Gastroesophageal sphincter (tissue), 4 donors: ENCODE results near the gene SF3B5. TPM values are rescaled to one million over a fixed set of nuclear protein-coding genes. Genes with fewer than 3 reads are reported as not detected.

Experiments
- ATAC-seq: fragments of 150-250 bp; one replicate; pipeline ENCODE4 v1.9.1; 2016; ENCODE audit warnings: mild to moderate bottlenecking, moderate library complexity
- H3K27ac ChIP-seq, 4 donors: fragments of 200-600 bp; sonication (generic) in 3 of 4; 1 replicate in 3 of 4; 2 replicates in 1 of 4; pipeline ENCODE4 v1.5.1; 2016 to 2019
- H3K27me3 ChIP-seq: fragments of 200-600 bp; sonication (generic); one replicate; pipeline ENCODE4 v1.5.1; 2019
- H3K36me3 ChIP-seq, 2 donors: fragments of 200-600 bp; sonication (generic); one replicate each; pipeline ENCODE4 v1.5.1; 2019; ENCODE audit warnings: control low read depth in 1 of 2
- H3K4me1 ChIP-seq, 3 donors: fragments of 200-600 bp; sonication (generic); 1 replicate in 2 of 3; 2 replicates in 1 of 3; pipeline ENCODE4 v1.5.1; 2016 to 2019; ENCODE audit warnings: control low read depth in 2 of 3
- H3K4me3 ChIP-seq, 2 donors: fragments of 200-600 bp; sonication (generic); one replicate each; pipeline ENCODE4 v1.5.1; 2019; ENCODE audit warnings: mild to moderate bottlenecking in 1 of 2, moderate library complexity in 1 of 2
- H3K9me3 ChIP-seq, 3 donors: fragments of 200-600 bp; sonication (generic); one replicate each; pipeline ENCODE4 v1.5.1; 2017 to 2019; ENCODE audit warnings: control low read depth in 2 of 3
- CTCF ChIP-seq, 4 experiments: fragments of 200-600 bp in 2 of 4; fragments of 450-650 bp in 2 of 4; sonication (generic) in 1 of 4; IDR thresholded peaks; one replicate each; pipeline ENCODE4 v1.5.1; 2017 to 2019; ENCODE audit warnings: antibody characterized with exemption in 4 of 4, mild to moderate bottlenecking in 2 of 4, moderate library complexity in 2 of 4
- EP300 ChIP-seq: sonication (generic); formaldehyde crosslinking; IDR thresholded peaks from one replicate; pipeline ENCODE4 v1.6.1; 2017; ENCODE audit warnings: antibody characterized with exemption, mild to moderate bottlenecking
- POLR2A ChIP-seq, 2 donors: fragments of 450-650 bp; IDR thresholded peaks; one replicate each; pipeline ENCODE4 v1.6.1; 2017; ENCODE audit warnings: antibody characterized with exemption in 2 of 2, mild to moderate bottlenecking in 2 of 2, moderate library complexity in 1 of 2
- POLR2AphosphoS5 ChIP-seq: sonication (generic); formaldehyde crosslinking; IDR thresholded peaks from one replicate; pipeline ENCODE4 v1.6.1; 2017; ENCODE audit warnings: antibody characterized with exemption
- WGBS, 2 donors: methylation state at CpG; one replicate each; pipeline ENCODE4 v1.1.5; 2018; ENCODE audit warnings: low coverage in 1 of 2; 5-methylcytosine and 5-hydroxymethylcytosine counted together
- total RNA-seq, 4 donors: library from RNA; depleted of rRNA; stranded (reverse); fragments of >200 nt; gene quantifications; one replicate each; pipeline ENCODE4 v1.1.0, GENCODE V29; 2016

The SF3B5 gene
- total RNA-seq, 4 donors from 2014 or later, result 102 to 123 (median 116) TPM

- peaks cover 0 to 27% (median 0%) of the 10 kb centered on the region in 3 donors for H3K4me1 ChIP-seq
- 13 to 18% methylated on average over 7 to 17 of the region's 57 CpGs for WGBS, 2 donors
- peak overlapping the region in 3 of 4 donors; percentile 33 to 78 (median 60) for H3K27ac ChIP-seq
- no peaks in the 10 kb centered on the region for H3K36me3 ChIP-seq
- no peaks in the 10 kb centered on the region for H3K9me3 ChIP-seq
- ATAC-seq, result peak; percentile 41
- H3K4me3 ChIP-seq, result peak overlapping the region; percentile 63
- H3K27me3 ChIP-seq, result peaks cover 72% of the 10 kb centered on the region
- TF ChIP-seq CTCF (IDR thresholded peaks at IDR 0.05) (no peak), POLR2AphosphoS5 (no peak), EP300 (no peak)
Measured at GRCh38 chr6:144064402-144065212, 30.8 kb downstream of the SF3B5 start.

GRCh38 chr6:144063744-144064401, 31.5 kb downstream of the SF3B5 start:
- Histone ChIP-seq H3K36me3 (no peaks in the 10 kb centered on the region), H3K27ac (peak overlapping the region in 3 of 4 donors; percentile 33 to 78 (median 60)), H3K4me3 (peak overlapping the region; percentile 63), H3K4me1 (peaks cover 0 to 27% (median 0%) of the 10 kb centered on the region in 3 donors), H3K9me3 (no peaks in the 10 kb centered on the region), H3K27me3 (peaks cover 67% of the 10 kb centered on the region)
- no CpG with 5 or more reads among the region's 72 CpGs for WGBS, 2 donors
- TF ChIP-seq CTCF (IDR thresholded peaks at IDR 0.05) (peak in 1 of 4 experiments; percentile 46), POLR2A (IDR thresholded peaks at IDR 0.05) (peak; percentile 52 to 67), EP300 (no peak), POLR2AphosphoS5 (peak; percentile 19)
- peak; percentile 89 for ATAC-seq

- peak overlapping the region; percentile 63 for H3K4me3 ChIP-seq
- TF ChIP-seq POLR2AphosphoS5 (no peak), CTCF (IDR thresholded peaks at IDR 0.05) (no peak), POLR2A (IDR thresholded peaks at IDR 0.05) (no peak), EP300 (no peak)
- H3K36me3 ChIP-seq, result no peaks in the 10 kb centered on the region
- WGBS, 2 donors, result 8% methylated on average over 2 of the region's 16 CpGs; no CpG with 5 or more reads in 1 of the 2 donors
- peaks cover 61% of the 10 kb centered on the region for H3K27me3 ChIP-seq
- ATAC-seq, result no peak
- H3K4me1 ChIP-seq, result peaks cover 0 to 27% (median 0%) of the 10 kb centered on the region in 3 donors
- H3K27ac ChIP-seq, result peak overlapping the region in 1 of 4 donors; percentile 78
- no peaks in the 10 kb centered on the region for H3K9me3 ChIP-seq
Measured at GRCh38 chr6:144063246-144063743, 32.1 kb downstream of the SF3B5 start.

GRCh38 chr6:144062786-144063185, 32.6 kb downstream of the SF3B5 start:
- Histone ChIP-seq H3K27ac (peak overlapping the region in 1 of 4 donors; percentile 78), H3K27me3 (peaks cover 56% of the 10 kb centered on the region), H3K4me1 (peaks cover 0 to 27% (median 0%) of the 10 kb centered on the region in 3 donors), H3K36me3 (no peaks in the 10 kb centered on the region), H3K4me3 (no peak overlapping the region), H3K9me3 (no peaks in the 10 kb centered on the region)
- 39 to 51% methylated on average over 5 of the region's 5 CpGs for WGBS, 2 donors
- no peak for ATAC-seq
- TF ChIP-seq EP300 (no peak), POLR2A (IDR thresholded peaks at IDR 0.05) (no peak), POLR2AphosphoS5 (no peak), CTCF (IDR thresholded peaks at IDR 0.05) (no peak)
